ENCODE data around the gene FPR1. TPM values are rescaled to one million over a fixed set of nuclear protein-coding genes. Genes with fewer than 3 reads are reported as not detected.

The FPR1 gene
- total RNA-seq, 1 donor from 2014 or later: 0.49 TPM

DNA sequence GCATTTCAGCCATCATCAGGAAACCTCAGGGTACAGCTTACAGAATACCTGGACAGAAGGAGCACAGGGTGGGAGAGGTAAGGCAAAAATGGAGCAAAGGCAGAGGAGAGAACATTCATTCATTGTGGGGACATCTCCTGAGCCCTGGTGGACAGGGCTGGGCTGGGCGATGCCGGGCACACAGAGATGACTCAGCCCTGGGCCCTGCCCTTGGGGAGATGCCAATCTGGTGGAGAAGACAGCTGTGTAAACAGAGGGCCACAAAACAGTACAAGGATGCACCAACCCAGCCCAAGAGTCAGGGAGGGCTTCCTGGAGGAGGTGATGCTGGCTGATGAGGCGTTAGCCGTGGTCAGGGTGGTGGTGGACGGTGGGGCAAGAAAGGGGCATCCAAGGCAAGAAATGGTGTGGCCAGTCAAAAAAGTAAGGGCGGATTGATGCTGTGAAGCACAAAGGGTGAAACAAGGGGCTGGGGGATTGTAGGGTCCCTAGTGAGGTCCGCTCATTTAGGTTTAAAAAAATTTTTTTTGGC is 24.3 kb downstream of the FPR1 start:
- Mint-ChIP-seq H3K27ac (no peak overlapping the region), H3K27me3 (peaks cover 36% of the 10 kb centered on the region), H3K4me3 (no peak overlapping the region), H3K9me3 (peaks cover 12% of the 10 kb centered on the region), H3K4me1 (peaks cover 3% of the 10 kb centered on the region), H3K36me3 (ENCODE audit: low read depth) (no peaks in the 10 kb centered on the region)
- ATAC-seq (ENCODE audit: low read depth) (no peak), DNase-seq (no peak)
- no peak for TF ChIP-seq CTCF (IDR thresholded peaks at IDR 0.05)
- intact Hi-C loops (cut with micrococcal nuclease): no loop called here
- CTCF ChIA-PET: no interaction called here
- POLR2A ChIA-PET: no interaction called here

GRCh38 chr19:51726049-51726448 is 25.6 kb downstream of the FPR1 start:
- no peak overlapping the region for H3K27ac Mint-ChIP-seq
- intact Hi-C loops (cut with micrococcal nuclease): no loop called here
- POLR2A ChIA-PET: no interaction called here
- TF ChIP-seq CTCF (IDR thresholded peaks at IDR 0.05): no peak
- H3K4me1 Mint-ChIP-seq: peaks cover 5% of the 10 kb centered on the region
- DNase-seq (no peak), ATAC-seq (ENCODE audit: low read depth) (no peak)
- no peaks in the 10 kb centered on the region for H3K36me3 Mint-ChIP-seq (ENCODE audit: low read depth)
- CTCF ChIA-PET: no interaction called here
- peaks cover 5% of the 10 kb centered on the region for H3K9me3 Mint-ChIP-seq
- H3K4me3 Mint-ChIP-seq: no peak overlapping the region
- peaks cover 36% of the 10 kb centered on the region for H3K27me3 Mint-ChIP-seq

DNA sequence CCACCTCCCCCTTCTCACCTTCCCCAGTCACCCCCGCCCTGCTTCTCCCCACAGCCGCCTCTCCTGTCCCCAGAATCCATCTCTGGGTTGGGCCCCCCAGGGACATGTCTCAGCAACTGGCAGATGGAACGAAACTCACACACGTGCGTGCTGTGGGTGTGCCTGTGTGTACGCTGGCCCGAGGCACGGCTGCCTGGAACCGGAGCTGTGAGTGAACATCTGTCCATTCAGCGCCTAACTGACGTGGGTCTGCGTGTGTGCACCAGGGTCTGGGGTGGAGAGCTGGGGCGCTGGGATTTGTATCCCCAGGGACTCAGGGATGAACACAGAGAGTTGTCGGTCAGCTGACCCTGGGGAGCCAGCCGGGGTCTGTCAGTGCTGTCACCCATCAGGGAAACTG is 27.1 kb downstream of the FPR1 start:
- Mint-ChIP-seq H3K9me3 (peaks cover 2% of the 10 kb centered on the region), H3K4me1 (peaks cover 5% of the 10 kb centered on the region), H3K4me3 (no peak overlapping the region), H3K27ac (no peak overlapping the region), H3K27me3 (peaks cover 45% of the 10 kb centered on the region), H3K36me3 (ENCODE audit: low read depth) (no peaks in the 10 kb centered on the region)
- no peak for TF ChIP-seq CTCF (IDR thresholded peaks at IDR 0.05)
- CTCF ChIA-PET: no interaction called here
- intact Hi-C loops (cut with micrococcal nuclease): no loop called here
- POLR2A ChIA-PET: no interaction called here
- ATAC-seq (ENCODE audit: low read depth): no peak
- DNase-seq: no peak

GRCh38 chr19:51722492-51722891 is 29.2 kb downstream of the FPR1 start:
- Mint-ChIP-seq H3K27ac (no peak overlapping the region), H3K9me3 (peaks cover 2% of the 10 kb centered on the region), H3K4me3 (no peak overlapping the region), H3K4me1 (peaks cover 5% of the 10 kb centered on the region), H3K36me3 (ENCODE audit: low read depth) (no peaks in the 10 kb centered on the region), H3K27me3 (peaks cover 45% of the 10 kb centered on the region)
- ChIA-PET CTCF (no interaction called here), POLR2A (no interaction called here)
- no peak for TF ChIP-seq CTCF (IDR thresholded peaks at IDR 0.05)
- intact Hi-C loops (cut with micrococcal nuclease): no loop called here
- ATAC-seq (ENCODE audit: low read depth): no peak
- no peak for DNase-seq

DNA sequence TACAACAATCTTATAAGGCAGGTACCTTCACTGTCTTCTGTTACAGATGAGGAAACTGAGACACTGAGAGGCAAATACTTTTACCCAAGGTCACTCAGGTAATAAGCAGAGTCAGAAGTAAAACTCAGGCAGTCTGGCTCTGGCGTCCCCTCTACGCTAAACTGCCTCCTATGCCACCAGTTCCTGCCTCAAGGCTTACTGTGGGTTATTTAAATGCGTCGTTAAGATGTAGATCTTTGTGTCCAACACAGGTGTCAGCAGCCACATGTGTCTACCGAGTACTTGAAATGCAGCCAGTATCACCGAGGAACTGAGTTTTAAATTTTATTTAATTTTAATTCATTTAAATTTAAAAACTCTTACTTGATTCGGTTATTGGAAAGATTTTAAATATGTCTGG is 29.8 kb downstream of the FPR1 start:
- CTCF ChIA-PET: no interaction called here
- Mint-ChIP-seq H3K4me3 (no peak overlapping the region), H3K27ac (no peak overlapping the region), H3K36me3 (ENCODE audit: low read depth) (no peaks in the 10 kb centered on the region), H3K9me3 (peaks cover 2% of the 10 kb centered on the region), H3K27me3 (peaks cover 41% of the 10 kb centered on the region), H3K4me1 (peaks cover 5% of the 10 kb centered on the region)
- POLR2A ChIA-PET: no interaction called here
- intact Hi-C loops (cut with micrococcal nuclease): no loop called here
- no peak for ATAC-seq (ENCODE audit: low read depth)
- no peak for DNase-seq
- no peak for TF ChIP-seq CTCF (IDR thresholded peaks at IDR 0.05)

All from activated B cell treated with CpG ODN at 0.5 μM for 24 hours (primary cell).